CD14-positive monocyte (primary cell): ENCODE measurements around the gene GALNT4. TPM values are rescaled to one million over a fixed set of nuclear protein-coding genes. Genes with fewer than 3 reads are reported as not detected.

Source experiments
- DNase-seq, 3 donors: peaks; one replicate each; pipeline ENCODE4 v3.0.0-alpha.2; 2011 to 2022
- H2AFZ ChIP-seq: 2 replicates; pipeline ENCODE4 v1.6.0; 2012; ENCODE audit warnings: mild to moderate bottlenecking, low read depth, low read length, inconsistent platforms; ENCODE audit not compliant: insufficient read depth, poor library complexity, severe bottlenecking
- H3K27ac ChIP-seq, 2 donors: 1 replicate in 1 of 2; 2 replicates in 1 of 2; pipeline ENCODE4 v1.5.1; 2012 to 2013; ENCODE audit warnings: low read length in 2 of 2, control low read depth in 1 of 2, inconsistent platforms in 1 of 2, low read depth in 1 of 2, mild to moderate bottlenecking in 1 of 2
- H3K27me3 ChIP-seq, 2 donors: one replicate each; pipeline versions ENCODE4 v1.6.0 to v1.6.1; 2011 to 2013; ENCODE audit warnings: low read length in 2 of 2; ENCODE audit not compliant: control insufficient read depth in 2 of 2, insufficient read depth in 2 of 2
- H3K36me3 ChIP-seq, 2 donors: replicated peaks in 1 of 2; 1 replicate in 1 of 2; 2 replicates in 1 of 2; pipeline versions ENCODE4 v1.5.1 to v1.6.1; 2012 to 2013; ENCODE audit warnings: low read length in 2 of 2, control low read depth in 1 of 2, inconsistent platforms in 1 of 2, mild to moderate bottlenecking in 1 of 2; ENCODE audit not compliant: insufficient read depth in 2 of 2, control insufficient read depth in 1 of 2
- H3K4me1 ChIP-seq, 2 donors: 1 replicate in 1 of 2; 2 replicates in 1 of 2; pipeline versions ENCODE4 v1.5.1 to v1.6.1; 2012 to 2013; ENCODE audit warnings: low read length in 2 of 2, control low read depth in 1 of 2, inconsistent platforms in 1 of 2, mild to moderate bottlenecking in 1 of 2, moderate library complexity in 1 of 2; ENCODE audit not compliant: insufficient read depth in 2 of 2, control insufficient read depth in 1 of 2
- H3K4me2 ChIP-seq: replicated peaks from 2 replicates; pipeline ENCODE3; 2012; ENCODE audit warnings: low read length, moderate library complexity, mild to moderate bottlenecking; ENCODE audit not compliant: poor library complexity, severe bottlenecking; ENCODE audit errors: extremely low read depth
- H3K4me3 ChIP-seq, 3 experiments: fragments of 200-600 bp in 1 of 3; sonication (generic) in 1 of 3; replicated peaks in 1 of 3; 1 replicate in 2 of 3; 2 replicates in 1 of 3; pipeline ENCODE4 v1.5.1; 2011 to 2013; ENCODE audit warnings: low read length in 3 of 3, mild to moderate bottlenecking in 3 of 3, control low read depth in 2 of 3, low read depth in 2 of 3, inconsistent platforms in 1 of 3, moderate library complexity in 1 of 3
- H3K79me2 ChIP-seq: 2 replicates; pipeline ENCODE4 v1.6.0; 2012; ENCODE audit warnings: mild to moderate bottlenecking, control low read depth, inconsistent platforms, low read length, moderate library complexity; ENCODE audit not compliant: insufficient read depth
- H3K9ac ChIP-seq: 2 replicates; pipeline ENCODE4 v1.6.0; 2017; ENCODE audit warnings: low read length, mild to moderate bottlenecking; ENCODE audit not compliant: insufficient read depth, poor library complexity, severe bottlenecking
- H3K9me3 ChIP-seq, 2 donors: replicated peaks in 1 of 2; 1 replicate in 1 of 2; 2 replicates in 1 of 2; pipeline versions ENCODE4 v1.5.1 to v1.6.1; 2012 to 2013; ENCODE audit warnings: low read length in 2 of 2, control low read depth in 1 of 2; ENCODE audit not compliant: control insufficient read depth in 1 of 2, insufficient read depth in 1 of 2
- H4K20me1 ChIP-seq: 2 replicates; pipeline ENCODE4 v1.6.0; 2012; ENCODE audit warnings: mild to moderate bottlenecking, low read length, control low read depth, moderate library complexity; ENCODE audit not compliant: insufficient read depth
- H3K27ac Mint-ChIP-seq, 7 donors: one replicate each; pipeline ENCODE4 v1.8.0; 2020; ENCODE audit warnings: mild to moderate bottlenecking in 7 of 7, mixed read lengths in 7 of 7, moderate library complexity in 6 of 7, inconsistent platforms in 2 of 7
- H3K27me3 Mint-ChIP-seq, 3 donors: one replicate each; pipeline ENCODE4 v1.8.0; 2021 to 2022; ENCODE audit warnings: low read depth in 3 of 3, mild to moderate bottlenecking in 3 of 3, mixed read lengths in 3 of 3, moderate library complexity in 3 of 3, inconsistent platforms in 1 of 3
- H3K36me3 Mint-ChIP-seq, 2 donors: one replicate each; pipeline ENCODE4 v1.8.0; 2020; ENCODE audit warnings: mixed read lengths in 2 of 2, inconsistent platforms in 1 of 2, mild to moderate bottlenecking in 1 of 2
- H3K4me1 Mint-ChIP-seq: one replicate; pipeline ENCODE4 v1.8.0; 2020; ENCODE audit warnings: mild to moderate bottlenecking, mixed read lengths
- H3K4me3 Mint-ChIP-seq, 2 donors: one replicate each; pipeline ENCODE4 v1.8.0; 2020; ENCODE audit warnings: mild to moderate bottlenecking in 2 of 2, mixed read lengths in 2 of 2, moderate library complexity in 1 of 2
- H3K9me3 Mint-ChIP-seq, 7 donors: one replicate each; pipeline ENCODE4 v1.8.0; 2020 to 2022; ENCODE audit warnings: mixed read lengths in 7 of 7, mild to moderate bottlenecking in 6 of 7, moderate library complexity in 6 of 7, inconsistent platforms in 2 of 7
- WGBS: methylation state at CpG from one replicate; pipeline ENCODE4 v1.1.5; 2013; ENCODE audit warnings: missing lambda C conversion rate; ENCODE audit not compliant: insufficient coverage; 5-methylcytosine and 5-hydroxymethylcytosine counted together
- intact Hi-C, 2 donors: fragments of 100-400 bp; cut with micrococcal nuclease; formaldehyde crosslinking; loops; one replicate each; pipeline versions ENCODE4 v1.15.0 to v1.15.1; 2023
- polyA plus RNA-seq, 3 donors: library from polyadenylated mRNA; depleted of rRNA in 1 of 3; unstranded in 2 of 3; stranded (reverse) in 1 of 3; fragments of 300-500 nt in 2 of 3; fragments of >200 nt in 1 of 3; fragmentation: Illumina TruSeq in 2 of 3; gene quantifications; 1 replicate in 2 of 3; 2 replicates in 1 of 3; pipeline ENCODE4 v1.2.3, GENCODE V29; 2012 to 2021
- TF ChIP-seq, protein P1 (sequence below): fragments of 200-600 bp; IDR thresholded peaks from one replicate; pipeline ENCODE4 v1.8.0; 2022; ENCODE audit warnings: antibody characterized with exemption, mild to moderate bottlenecking

GALNT4 gene
- polyA plus RNA-seq, 3 donors = 3.7 to 12.9 (median 10.7) TPM

GRCh38 chr12:89571491-89572195, 47.0 kb upstream of the GALNT4 start:
- Mint-ChIP-seq H3K27ac (peak overlapping the region in 1 of 7 donors; percentile 26), H3K9me3 (peaks cover 0 to 3% (median 0%) of the 10 kb centered on the region in 7 donors), H3K36me3 (no peaks in the 10 kb centered on the region), H3K4me1 (peaks cover 6% of the 10 kb centered on the region), H3K4me3 (no peak overlapping the region), H3K27me3 (peaks cover 0 to 4% (median 2%) of the 10 kb centered on the region in 3 donors)
- no peak overlapping the region for H3K9ac ChIP-seq
- no peaks in the 10 kb centered on the region for H3K9me3 ChIP-seq
- no peaks in the 10 kb centered on the region for H3K27me3 ChIP-seq
- TF ChIP-seq, protein P1, sequence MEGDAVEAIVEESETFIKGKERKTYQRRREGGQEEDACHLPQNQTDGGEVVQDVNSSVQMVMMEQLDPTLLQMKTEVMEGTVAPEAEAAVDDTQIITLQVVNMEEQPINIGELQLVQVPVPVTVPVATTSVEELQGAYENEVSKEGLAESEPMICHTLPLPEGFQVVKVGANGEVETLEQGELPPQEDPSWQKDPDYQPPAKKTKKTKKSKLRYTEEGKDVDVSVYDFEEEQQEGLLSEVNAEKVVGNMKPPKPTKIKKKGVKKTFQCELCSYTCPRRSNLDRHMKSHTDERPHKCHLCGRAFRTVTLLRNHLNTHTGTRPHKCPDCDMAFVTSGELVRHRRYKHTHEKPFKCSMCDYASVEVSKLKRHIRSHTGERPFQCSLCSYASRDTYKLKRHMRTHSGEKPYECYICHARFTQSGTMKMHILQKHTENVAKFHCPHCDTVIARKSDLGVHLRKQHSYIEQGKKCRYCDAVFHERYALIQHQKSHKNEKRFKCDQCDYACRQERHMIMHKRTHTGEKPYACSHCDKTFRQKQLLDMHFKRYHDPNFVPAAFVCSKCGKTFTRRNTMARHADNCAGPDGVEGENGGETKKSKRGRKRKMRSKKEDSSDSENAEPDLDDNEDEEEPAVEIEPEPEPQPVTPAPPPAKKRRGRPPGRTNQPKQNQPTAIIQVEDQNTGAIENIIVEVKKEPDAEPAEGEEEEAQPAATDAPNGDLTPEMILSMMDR = no peak
- H3K79me2 ChIP-seq = no peaks in the 10 kb centered on the region
- no peak overlapping the region for H2AFZ ChIP-seq
- H3K4me3 ChIP-seq = no peak overlapping the region
- H3K4me2 ChIP-seq = no peak overlapping the region
- no peaks in the 10 kb centered on the region for H3K36me3 ChIP-seq
- 100% methylated on average over 3 of the region's 4 CpGs for WGBS
- H3K27ac ChIP-seq = no peak overlapping the region
- no peaks in the 10 kb centered on the region for H4K20me1 ChIP-seq
- H3K4me1 ChIP-seq = no peaks in the 10 kb centered on the region
- no peak for DNase-seq
- intact Hi-C loops = no loop called here

- H3K4me1 ChIP-seq = no peaks in the 10 kb centered on the region
- H4K20me1 ChIP-seq = no peaks in the 10 kb centered on the region
- no peaks in the 10 kb centered on the region for H3K36me3 Mint-ChIP-seq
- peaks cover 0 to 5% (median 0%) of the 10 kb centered on the region in 3 donors for H3K27me3 Mint-ChIP-seq
- H3K9ac ChIP-seq = no peak overlapping the region
- no peaks in the 10 kb centered on the region for H3K9me3 ChIP-seq
- intact Hi-C loops = no loop called here
- no peak overlapping the region for H3K27ac ChIP-seq
- peak in 1 of 3 donors; percentile 46 for DNase-seq
- H3K27ac Mint-ChIP-seq = peak overlapping the region in 2 of 7 donors; percentile 11 to 17
- H3K79me2 ChIP-seq = no peaks in the 10 kb centered on the region
- H3K27me3 ChIP-seq = no peaks in the 10 kb centered on the region
- no peak overlapping the region for H3K4me2 ChIP-seq
- H2AFZ ChIP-seq = no peak overlapping the region
- H3K9me3 Mint-ChIP-seq = peaks cover 0 to 3% (median 0%) of the 10 kb centered on the region in 7 donors
- no peak overlapping the region for H3K4me3 Mint-ChIP-seq
- peaks cover 4% of the 10 kb centered on the region for H3K4me1 Mint-ChIP-seq
- TF ChIP-seq, protein P1 = no peak
- H3K36me3 ChIP-seq = no peaks in the 10 kb centered on the region
- WGBS = 17% methylated on average over 1 of the region's 5 CpGs
- H3K4me3 ChIP-seq = no peak overlapping the region
Observed at GRCh38 chr12:89568484-89568883, 43.9 kb upstream of the GALNT4 start.
